HepG2 (cell line): ENCODE results near the gene STRN4. TPM values are rescaled to one million over a fixed set of nuclear protein-coding genes. Genes with fewer than 3 reads are reported as not detected.

ENCODE experiments used
- CBFB ChIP-seq: sonication (generic); formaldehyde crosslinking; IDR thresholded peaks from 2 replicates; pipeline ENCODE4 v1.4.0; 2020; ENCODE audit warnings: missing genetic modification reagents
- CEBPB ChIP-seq: IDR thresholded peaks from 2 replicates; pipeline ENCODE4 v1.6.1; 2011; ENCODE audit warnings: low read depth, low read length, improper control_type of control experiment, borderline replicate concordance
- CSRNP2 ChIP-seq: sonication (generic); formaldehyde crosslinking; conservative IDR thresholded peaks from 2 replicates; pipeline ENCODE4 v1.8.0; 2022; ENCODE audit warnings: low read depth, missing genetic modification reagents
- EED ChIP-seq: sonication (generic); formaldehyde crosslinking; IDR thresholded peaks from 2 replicates; pipeline ENCODE4 v1.5.0; 2020; ENCODE audit warnings: mild to moderate bottlenecking, missing genetic modification reagents
- ETS1 ChIP-seq: sonication (generic); formaldehyde crosslinking; IDR thresholded peaks from 2 replicates; pipeline ENCODE4 v1.4.0; 2020; ENCODE audit warnings: missing genetic modification reagents
- GTF2F1 ChIP-seq: fragments of 150-350 bp; IDR thresholded peaks from 2 replicates; pipeline ENCODE4 v1.6.1; 2014; ENCODE audit warnings: low read length
- HNRNPLL ChIP-seq: fragments of 200-400 bp; formaldehyde crosslinking; IDR thresholded peaks from 2 replicates; pipeline ENCODE4 v1.6.1; 2017; ENCODE audit warnings: mild to moderate bottlenecking, low read depth, low read length; ENCODE audit not compliant: poor library complexity, severe bottlenecking
- NONO ChIP-seq, 2 experiments: fragments of 450-650 bp in 1 of 2; sonication (generic) in 1 of 2; formaldehyde crosslinking in 1 of 2; IDR thresholded peaks in 1 of 2; conservative IDR thresholded peaks in 1 of 2; 2 replicates each; pipeline versions ENCODE4 v1.6.1 to v1.8.0; 2017 to 2022; ENCODE audit warnings: mild to moderate bottlenecking in 1 of 2, missing genetic modification reagents in 1 of 2, moderate library complexity in 1 of 2
- PCBP2 ChIP-seq: fragments of 200-400 bp; formaldehyde crosslinking; optimal IDR thresholded peaks from 2 replicates; pipeline ENCODE3; 2018; ENCODE audit warnings: low read length, low read depth; ENCODE audit not compliant: poor library complexity, severe bottlenecking
- POLR2AphosphoS5 ChIP-seq: IDR thresholded peaks from 2 replicates; pipeline ENCODE4 v1.6.1; 2012; ENCODE audit warnings: low read depth, low read length
- RERE ChIP-seq: IDR thresholded peaks from 2 replicates; pipeline ENCODE4 v1.6.1; 2016; ENCODE audit warnings: low read depth, missing genetic modification reagents, missing compliant biosample characterization
- RNF2 ChIP-seq: fragments of 450-650 bp; conservative IDR thresholded peaks from 2 replicates; pipeline ENCODE4 v1.6.1; 2016; ENCODE audit warnings: low read depth
- SIX1 ChIP-seq: sonication (generic); formaldehyde crosslinking; IDR thresholded peaks from 2 replicates; pipeline ENCODE4 v1.4.0; 2020; ENCODE audit warnings: missing genetic modification reagents, borderline replicate concordance
- SKIL ChIP-seq: sonication (generic); formaldehyde crosslinking; IDR thresholded peaks from 2 replicates; pipeline ENCODE4 v1.8.0; 2022; ENCODE audit warnings: missing genetic modification reagents, mild to moderate bottlenecking, moderate library complexity, borderline replicate concordance
- SNAPC2 ChIP-seq: sonication (generic); formaldehyde crosslinking; IDR thresholded peaks from 2 replicates; pipeline ENCODE4 v1.8.1; 2022; ENCODE audit warnings: mild to moderate bottlenecking, missing genetic modification reagents
- TSC22D2 ChIP-seq: sonication (generic); formaldehyde crosslinking; IDR thresholded peaks from 2 replicates; pipeline ENCODE4 v1.5.1; 2020; ENCODE audit warnings: missing genetic modification reagents, mild to moderate bottlenecking, borderline replicate concordance
- ZNF605 ChIP-seq: sonication (generic); formaldehyde crosslinking; IDR thresholded peaks from 2 replicates; pipeline ENCODE4 v1.8.0; 2022; ENCODE audit warnings: mild to moderate bottlenecking, missing genetic modification reagents
- ZNF775 ChIP-seq: sonication (generic); formaldehyde crosslinking; IDR thresholded peaks from 2 replicates; pipeline ENCODE4 v1.4.0; 2020; ENCODE audit warnings: missing genetic modification reagents, mild to moderate bottlenecking, moderate library complexity, borderline replicate concordance
- ZSCAN20 ChIP-seq: sonication (generic); formaldehyde crosslinking; IDR thresholded peaks from 2 replicates; pipeline ENCODE4 v1.4.0; 2020; ENCODE audit warnings: missing genetic modification reagents, mild to moderate bottlenecking, borderline replicate concordance
- polyA plus RNA-seq, 8 experiments: library from polyadenylated mRNA; depleted of rRNA in 3 of 8; stranded (reverse) in 7 of 8; unstranded in 1 of 8; fragments of >200 nt; fragmentation: Illumina TruSeq in 4 of 8; extraction: Trizol in 4 of 8; gene quantifications; 2 replicates each; pipeline versions ENCODE4 v1.2.1 to v1.2.3, GENCODE V29; 2011 to 2016; ENCODE audit warnings: low read depth in 4 of 8, missing spikeins in 1 of 8, mixed read lengths in 1 of 8; ENCODE audit not compliant: insufficient read depth in 1 of 8
- total RNA-seq, 5 experiments: library from RNA; depleted of rRNA; stranded (reverse); fragments of >200 nt; fragmentation: Illumina TruSeq; extraction: Trizol; gene quantifications; 2 replicates each; pipeline ENCODE4 v1.2.3, GENCODE V29; 2016; ENCODE audit warnings: low read depth in 1 of 5

STRN4 gene
- total and polyA plus RNA-seq, 2 of the 13 experiments (the other 11 are each of a cell fraction or from before 2014, with no cell fraction given) = 43.1 to 57.3 TPM

- TF ChIP-seq ETS1 (CRISPR knock-in tag) = no peak
- 0 out of 2 replicates have a peak, but pooled peaks have one; percentile 52 for TF ChIP-seq CBFB
- no peak for TF ChIP-seq RNF2
- TF ChIP-seq HNRNPLL = peak; percentile 62
- no peak for TF ChIP-seq GTF2F1
- TF ChIP-seq ZNF775 (CRISPR knock-in tag) = no peak
- no peak for TF ChIP-seq SNAPC2 (CRISPR knock-in tag)
- TF ChIP-seq TSC22D2 (CRISPR knock-in tag) = peak; percentile 96; the same call in 1 of the 2 replicates
- TF ChIP-seq RERE (CRISPR knock-in tag) = no peak
- no peak for TF ChIP-seq SKIL (CRISPR knock-in tag)
- TF ChIP-seq ZSCAN20 (CRISPR knock-in tag) = no peak
- no peak for TF ChIP-seq NONO (IDR thresholded peaks at IDR 0.05)
- TF ChIP-seq NONO (CRISPR knock-in tag; conservative IDR thresholded peaks at IDR 0.05) = peak; percentile 38; the same call in 1 of the 2 replicates
- no peak for TF ChIP-seq CEBPB
- TF ChIP-seq ZNF605 (CRISPR knock-in tag) = peak; percentile 95
- TF ChIP-seq PCBP2 = no peak
- peak; percentile 100 for TF ChIP-seq POLR2AphosphoS5
- TF ChIP-seq EED (CRISPR knock-in tag) = no peak
- TF ChIP-seq CSRNP2 (CRISPR knock-in tag) = no peak
- TF ChIP-seq SIX1 (CRISPR knock-in tag) = peak; percentile 72; the same call in 1 of the 2 replicates
Measured at GRCh38 chr19:46788262-46788967, 42.2 kb upstream of the STRN4 start, which contains the start of gene SLC1A5 (continued).
